NOMO-1 treated with dmso at 0.1 percent for 144 hours (cell line): ENCODE data around the gene ESCO1.
"Not testable (repeated sequence)": the region's sequence is repeated elsewhere in the genome, so short reads cannot be mapped to it uniquely, and the experiment has no call there.

Experiments used
- DNase-seq: peaks from one replicate; lab custom pipeline; 2025; ENCODE audit not compliant: unreplicated experiment; lab: John Stamatoyannopoulos, UW

Gene ESCO1

GRCh38 chr18:21600526-21601410, at the start of gene ESCO1:
Gene ESCO1, minus strand, starts transcription at chr18:21600704. Its CDS starts 25,861 bp downstream, at chr18:21574843.
- peak; percentile 98 for DNase-seq

- not testable (repeated sequence) for DNase-seq
Observed at GRCh38 chr18:21640375-21640774, 39.9 kb upstream of the ESCO1 start.

- DNase-seq = no peak
Observed at GRCh38 chr18:21638822-21639221, 38.3 kb upstream of the ESCO1 start.

GRCh38 chr18:21636769-21637168, 36.3 kb upstream of the ESCO1 start:
- DNase-seq = no peak

- DNase-seq = no peak
Observed at GRCh38 chr18:21634588-21635199, 34.2 kb upstream of the ESCO1 start.

- DNase-seq = no peak
Observed at GRCh38 chr18:21632393-21632792, 31.9 kb upstream of the ESCO1 start.

- no peak for DNase-seq
Observed at GRCh38 chr18:21629089-21629832, 28.8 kb upstream of the ESCO1 start.

GRCh38 chr18:21621640-21622039, 21.1 kb upstream of the ESCO1 start:
- not testable (repeated sequence) for DNase-seq

- peak; percentile 78 for DNase-seq
Observed at GRCh38 chr18:21612125-21613039, 11.9 kb upstream of the ESCO1 start, which contains the start of gene SNRPD1. Gene SNRPD1, plus strand, starts transcription at chr18:21612314. Its CDS starts 116 bp downstream, at chr18:21612430.

GRCh38 chr18:21611401-21612124, 11.1 kb upstream of the ESCO1 start:
- DNase-seq = not testable (repeated sequence)

GRCh38 chr18:21605213-21605612, 4.7 kb upstream of the ESCO1 start:
- no peak for DNase-seq

- no peak for DNase-seq
Observed at GRCh38 chr18:21604671-21605070, 4.2 kb upstream of the ESCO1 start.

GRCh38 chr18:21602299-21602587, 1.7 kb upstream of the ESCO1 start:
- peak; percentile 59 for DNase-seq

GRCh38 chr18:21599585-21600525, 649 bp downstream of the ESCO1 start:
- no peak for DNase-seq

- DNase-seq = no peak
Observed at GRCh38 chr18:21598726-21599584, 1.5 kb downstream of the ESCO1 start.

GRCh38 chr18:21597620-21598019, 2.9 kb downstream of the ESCO1 start:
- no peak for DNase-seq

GRCh38 chr18:21593540-21594257, 6.8 kb downstream of the ESCO1 start:
- DNase-seq = no peak
